B cell (primary cell): ENCODE measurements around the gene CNTNAP1. TPM values are rescaled to one million over a fixed set of nuclear protein-coding genes. Genes with fewer than 3 reads are reported as not detected.

ENCODE experiments used
- ATAC-seq: fragments of 200-7000 bp; cut with Tn5 transposase; one replicate; pipeline ENCODE4 v1.10.0; 2021; ENCODE audit warnings: low read depth, mild to moderate bottlenecking, moderate number of reproducible peaks, moderate library complexity
- CTCF ChIA-PET: fragments of 350-600 bp; sonication (Branson Sonifier 250); formaldehyde crosslinking; loops from one replicate; lab custom pipeline; 2021; ENCODE audit warnings: antibody characterized with exemption, inconsistent platforms; lab: Charles Lee
- POLR2A ChIA-PET: fragments of 350-600 bp; sonication (Branson Sonifier 250); formaldehyde crosslinking; loops from one replicate; lab custom pipeline; 2021; ENCODE audit warnings: antibody characterized with exemption; lab: Charles Lee
- DNase-seq: peaks from one replicate; pipeline ENCODE4 v3.0.0; 2013
- H2AFZ ChIP-seq: 2 replicates; pipeline ENCODE4 v1.6.1; 2012; ENCODE audit warnings: mild to moderate bottlenecking, low read depth, low read length; ENCODE audit not compliant: insufficient read depth, poor library complexity, severe bottlenecking
- H3K27ac ChIP-seq, 2 donors: 1 replicate in 1 of 2; 2 replicates in 1 of 2; pipeline ENCODE4 v1.5.1; 2012 to 2013; ENCODE audit warnings: low read length in 2 of 2, mild to moderate bottlenecking in 2 of 2, moderate library complexity in 1 of 2
- H3K27me3 ChIP-seq, 4 experiments: fragments of 200-600 bp in 1 of 4; sonication (generic) in 1 of 4; replicated peaks in 1 of 4; 1 replicate in 2 of 4; 2 replicates in 2 of 4; pipeline versions ENCODE4 v1.6.1 to v1.7.0; 2013 to 2016; ENCODE audit warnings: low read length in 3 of 4, mild to moderate bottlenecking in 2 of 4, mixed read lengths in 1 of 4, moderate library complexity in 1 of 4; ENCODE audit not compliant: insufficient read depth in 4 of 4, control insufficient read depth in 3 of 4; ENCODE audit errors: control extremely low read depth in 1 of 4
- H3K36me3 ChIP-seq, 2 experiments: replicated peaks in 1 of 2; 1 replicate in 1 of 2; 2 replicates in 1 of 2; pipeline versions ENCODE4 v1.6.1 to v1.7.1; 2013; ENCODE audit warnings: low read length in 1 of 2; ENCODE audit not compliant: insufficient read depth in 2 of 2, control insufficient read depth in 1 of 2; ENCODE audit errors: control extremely low read depth in 1 of 2, extremely low read depth in 1 of 2
- H3K4me1 ChIP-seq, 2 donors: fragments of 200-600 bp in 1 of 2; sonication (generic) in 1 of 2; 1 replicate in 1 of 2; 2 replicates in 1 of 2; pipeline versions ENCODE4 v1.5.1 to v1.6.1; 2013 to 2017; ENCODE audit warnings: low read length in 2 of 2; ENCODE audit not compliant: control insufficient read depth in 2 of 2, insufficient read depth in 2 of 2
- H3K4me2 ChIP-seq: replicated peaks from 2 replicates; pipeline ENCODE3; 2012; ENCODE audit warnings: mild to moderate bottlenecking, low read depth, low read length; ENCODE audit not compliant: poor library complexity, severe bottlenecking
- H3K4me3 ChIP-seq, 5 experiments: fragments of 200-600 bp in 1 of 5; sonication (generic) in 1 of 5; 1 replicate in 3 of 5; 2 replicates in 2 of 5; pipeline versions ENCODE4 v1.5.1 to v1.7.0; 2011 to 2016; ENCODE audit warnings: low read length in 4 of 5, mild to moderate bottlenecking in 4 of 5, low read depth in 2 of 5, control low read depth in 1 of 5, moderate library complexity in 1 of 5; ENCODE audit not compliant: insufficient read depth in 1 of 5; ENCODE audit errors: control extremely low read depth in 1 of 5, extremely low read depth in 1 of 5
- H3K79me2 ChIP-seq: fragments of 200-600 bp; sonication (generic); one replicate; pipeline ENCODE4 v1.6.0; 2016; ENCODE audit warnings: low read length; ENCODE audit not compliant: control insufficient read depth, insufficient read depth
- H3K9ac ChIP-seq: fragments of 200-600 bp; sonication (generic); 2 replicates; pipeline ENCODE4 v1.6.1; 2017; ENCODE audit warnings: mild to moderate bottlenecking, low read length, moderate library complexity
- H3K9me3 ChIP-seq, 3 donors: one replicate each; pipeline versions ENCODE4 v1.6.1 to v1.7.1; 2013; ENCODE audit warnings: low read length in 2 of 3; ENCODE audit not compliant: control insufficient read depth in 2 of 3, insufficient read depth in 1 of 3; ENCODE audit errors: control extremely low read depth in 1 of 3
- H4K20me1 ChIP-seq: 2 replicates; pipeline ENCODE4 v1.6.0; 2012; ENCODE audit warnings: mild to moderate bottlenecking, low read length; ENCODE audit not compliant: insufficient read depth, control insufficient read depth, poor library complexity, severe bottlenecking
- H3K27ac Mint-ChIP-seq: one replicate; pipeline ENCODE4 v1.8.0; 2021; ENCODE audit warnings: mixed read lengths
- H3K27me3 Mint-ChIP-seq: one replicate; pipeline ENCODE4 v1.8.0; 2021; ENCODE audit warnings: mixed read lengths
- H3K4me1 Mint-ChIP-seq: one replicate; pipeline ENCODE4 v1.8.0; 2021; ENCODE audit warnings: mixed read lengths
- H3K4me3 Mint-ChIP-seq: one replicate; pipeline ENCODE4 v1.8.0; 2021; ENCODE audit warnings: mixed read lengths
- H3K9me3 Mint-ChIP-seq: one replicate; pipeline ENCODE4 v1.8.0; 2022; ENCODE audit warnings: mixed read lengths; ENCODE audit not compliant: insufficient read depth
- CTCF ChIP-seq: fragments of 200-600 bp; IDR thresholded peaks from one replicate; pipeline ENCODE4 v1.8.0; 2022; ENCODE audit warnings: antibody characterized with exemption, mild to moderate bottlenecking
- EZH2 ChIP-seq: IDR thresholded peaks from 2 replicates; pipeline ENCODE4 v1.6.1; 2012; ENCODE audit warnings: borderline replicate concordance, low read depth, mild to moderate bottlenecking, moderate library complexity, low read length; ENCODE audit not compliant: insufficient read depth, poor library complexity, severe bottlenecking
- WGBS: methylation state at CpG from one replicate; pipeline ENCODE4 v1.1.5; 2013; ENCODE audit warnings: missing lambda C conversion rate; ENCODE audit not compliant: insufficient coverage; 5-methylcytosine and 5-hydroxymethylcytosine counted together
- intact Hi-C: fragments of 100-400 bp; cut with micrococcal nuclease; formaldehyde crosslinking; loops from one replicate; pipeline ENCODE4 v1.10.0; 2022
- polyA plus RNA-seq: library from polyadenylated mRNA; depleted of rRNA; stranded (reverse); fragments of >200 nt; gene quantifications from 2 replicates; pipeline ENCODE4 v1.2.3, GENCODE V29; 2012
- total RNA-seq, 2 donors: library from RNA; stranded (reverse); fragments of 120-200 nt in 1 of 2; gene quantifications; 1 replicate in 1 of 2; 2 replicates in 1 of 2; pipeline versions ENCODE4 v1.2.3 to v1.2.4, GENCODE V29; 2013 to 2022

CNTNAP1 gene
- total and polyA plus RNA-seq, 2 donors (not counting 1 experiment from before 2014, with no cell fraction given): 3.5 to 4.7 TPM

GRCh38 chr17:42723636-42724035 lies 41.3 kb downstream of the CNTNAP1 start:
- POLR2A ChIA-PET: interaction anchor here (0.6 kb wide), 1 partner anchor 46 kb away, joined by 11 read pairs; no protein-coding TSS in a partner anchor
- Histone ChIP-seq H3K4me1 (no peaks in the 10 kb centered on the region), H3K27me3 (no peaks in the 10 kb centered on the region), H3K9ac (no peak overlapping the region), H3K4me3 (no peak overlapping the region), H4K20me1 (no peaks in the 10 kb centered on the region), H3K27ac (no peak overlapping the region), H3K79me2 (peaks cover 4% of the 10 kb centered on the region), H2AFZ (no peak overlapping the region), H3K4me2 (no peak overlapping the region), H3K36me3 (peaks cover 19 to 57% of the 10 kb centered on the region in 2 experiments), H3K9me3 (no peaks in the 10 kb centered on the region)
- H3K27me3 Mint-ChIP-seq: no peaks in the 10 kb centered on the region
- peaks cover 3% of the 10 kb centered on the region for H3K4me1 Mint-ChIP-seq
- intact Hi-C loops: no loop called here
- CTCF ChIA-PET: interaction anchor here (0.6 to 1.4 kb wide), 4 partner anchors 8 to 383 kb away, joined by 3 read pairs; no protein-coding TSS in a partner anchor
- no peak overlapping the region for H3K27ac Mint-ChIP-seq
- TF ChIP-seq EZH2 (no peak), CTCF (no peak)
- no peaks in the 10 kb centered on the region for H3K9me3 Mint-ChIP-seq
- H3K4me3 Mint-ChIP-seq: no peak overlapping the region
- DNase-seq (no peak), ATAC-seq (no peak)
- no CpG with 5 or more reads among the region's 3 CpGs for WGBS

GRCh38 chr17:42725143-42725542 lies 42.8 kb downstream of the CNTNAP1 start:
- H3K4me2 ChIP-seq: no peak overlapping the region
- Mint-ChIP-seq H3K27ac (no peak overlapping the region), H3K4me1 (peaks cover 3% of the 10 kb centered on the region), H3K4me3 (no peak overlapping the region), H3K9me3 (no peaks in the 10 kb centered on the region), H3K27me3 (no peaks in the 10 kb centered on the region)
- no peak overlapping the region for H3K9ac ChIP-seq
- H3K4me1 ChIP-seq: no peaks in the 10 kb centered on the region
- no peak overlapping the region for H2AFZ ChIP-seq
- POLR2A ChIA-PET: interaction anchor here (1.0 kb wide), 1 partner anchor 18 kb away, joined by 3 read pairs; no protein-coding TSS in a partner anchor
- ATAC-seq (no peak), DNase-seq (no peak)
- intact Hi-C loops: no loop called here
- no peaks in the 10 kb centered on the region for H4K20me1 ChIP-seq
- H3K79me2 ChIP-seq: peaks cover 2% of the 10 kb centered on the region
- no peaks in the 10 kb centered on the region for H3K27me3 ChIP-seq
- peaks cover 15 to 51% of the 10 kb centered on the region in 2 experiments for H3K36me3 ChIP-seq
- CTCF ChIA-PET: interaction anchor here (1.2 to 1.4 kb wide), 4 partner anchors 25 to 100 kb away, joined by 3 to 4 read pairs (median 4); no protein-coding TSS in a partner anchor
- H3K4me3 ChIP-seq: no peak overlapping the region
- 94% methylated on average over 2 of the region's 6 CpGs for WGBS
- H3K9me3 ChIP-seq: no peaks in the 10 kb centered on the region
- H3K27ac ChIP-seq: no peak overlapping the region
- no peak for TF ChIP-seq CTCF
- no peak for TF ChIP-seq EZH2
